GM12878 (cell line): ENCODE results near the gene NOD2. TPM values are rescaled to one million over a fixed set of nuclear protein-coding genes. Genes with fewer than 3 reads are reported as not detected.

Experiments used
- ATF7 ChIP-seq: fragments of 450-650 bp; IDR thresholded peaks from 2 replicates; pipeline ENCODE4 v1.6.1; 2016; ENCODE audit warnings: low read depth, mild to moderate bottlenecking
- CTCF ChIP-seq, 3 experiments: IDR thresholded peaks in 2 of 3; conservative IDR thresholded peaks in 1 of 3; 2 replicates each; pipeline ENCODE4 v1.5.1; 2011; ENCODE audit warnings: low read depth in 3 of 3, low read length in 3 of 3, mild to moderate bottlenecking in 3 of 3, control low read depth in 2 of 3, moderate library complexity in 2 of 3, inconsistent platforms in 1 of 3, mixed read lengths in 1 of 3; ENCODE audit not compliant: control insufficient read depth in 2 of 3, insufficient read depth in 1 of 3; ENCODE audit errors: extremely low read depth in 1 of 3
- ESRRA ChIP-seq: IDR thresholded peaks from 2 replicates; pipeline ENCODE4 v1.6.1; 2012; ENCODE audit warnings: mild to moderate bottlenecking, low read length, improper control_type of control experiment
- EZH2 ChIP-seq: IDR thresholded peaks from 2 replicates; pipeline ENCODE4 v1.6.1; 2012; ENCODE audit warnings: low read depth, mild to moderate bottlenecking, control low read depth, inconsistent platforms, low read length, borderline replicate concordance; ENCODE audit not compliant: control insufficient read depth
- FOXM1 ChIP-seq: IDR thresholded peaks from 2 replicates; pipeline ENCODE4 v1.6.1; 2012; ENCODE audit warnings: low read depth, mild to moderate bottlenecking, inconsistent platforms, low read length, moderate library complexity
- GATAD2B ChIP-seq: fragments of 450-650 bp; conservative IDR thresholded peaks from 2 replicates; pipeline ENCODE4 v1.6.1; 2017; ENCODE audit warnings: low read depth, mild to moderate bottlenecking, moderate library complexity
- HDAC2 ChIP-seq: fragments of 200-600 bp; sonication (generic); IDR thresholded peaks from 2 replicates; pipeline ENCODE4 v1.6.1; 2017
- IRF4 ChIP-seq: IDR thresholded peaks from 2 replicates; pipeline ENCODE4 v1.6.1; 2011; ENCODE audit warnings: low read depth, low read length
- KLF5 ChIP-seq: fragments of 450-650 bp; IDR thresholded peaks from 2 replicates; pipeline ENCODE4 v1.6.1; 2014; ENCODE audit warnings: mild to moderate bottlenecking; ENCODE audit not compliant: partially characterized antibody
- NBN ChIP-seq: fragments of 450-650 bp; IDR thresholded peaks from 2 replicates; pipeline ENCODE4 v1.6.1; 2016
- RBBP5 ChIP-seq: fragments of 200-600 bp; sonication (generic); conservative IDR thresholded peaks from 2 replicates; pipeline ENCODE4 v1.6.1; 2016
- TAF1 ChIP-seq: IDR thresholded peaks from 2 replicates; pipeline ENCODE4 v1.6.1; 2011; ENCODE audit warnings: mild to moderate bottlenecking, low read depth, low read length, borderline replicate concordance
- YY1 ChIP-seq: IDR thresholded peaks from 2 replicates; pipeline ENCODE4 v1.6.1; 2011; ENCODE audit warnings: low read depth, mild to moderate bottlenecking, low read length
- ZBTB40 ChIP-seq: fragments of 450-650 bp; IDR thresholded peaks from 2 replicates; pipeline ENCODE4 v1.6.1; 2016; ENCODE audit warnings: mild to moderate bottlenecking, moderate library complexity, borderline replicate concordance
- ZZZ3 ChIP-seq: IDR thresholded peaks from 2 replicates; pipeline ENCODE4 v1.6.1; 2011; ENCODE audit warnings: low read depth; ENCODE audit not compliant: control insufficient read depth, insufficient read length
- polyA plus RNA-seq, 11 experiments: library from polyadenylated mRNA; depleted of rRNA in 4 of 11; unstranded in 6 of 11; stranded (reverse) in 5 of 11; fragments of >200 nt; fragmentation: Nextera tagmentation in 4 of 11; fragmentation: Illumina TruSeq in 1 of 11; extraction: Ambion mirVana in 4 of 11; extraction: Trizol in 1 of 11; gene quantifications; 1 replicate in 1 of 11; 2 replicates in 10 of 11; pipeline versions ENCODE4 v1.2.1 to v1.2.3, GENCODE V29; 2011 to 2016; ENCODE audit warnings: inconsistent platforms in 2 of 11, missing spikeins in 2 of 11, low read depth in 1 of 11
- total RNA-seq, 4 experiments: library from RNA; depleted of rRNA in 3 of 4; stranded (reverse); fragments of >200 nt in 3 of 4; fragmentation: Illumina TruSeq in 1 of 4; extraction: Trizol in 1 of 4; gene quantifications; 2 replicates each; pipeline versions ENCODE4 v1.2.1 to v1.2.3, GENCODE V29; 2013 to 2021

NOD2 gene
- total and polyA plus RNA-seq, 10 of the 15 experiments (the other 5 are each of a cell fraction or from before 2014, with no cell fraction given) = 1.0 to 18.6 (median 6.7) TPM

GRCh38 chr16:50665128-50665878 lies 28.1 kb upstream of the NOD2 start (continued):
- TF ChIP-seq FOXM1 (0 out of 2 replicates have a peak, but pooled peaks have one; percentile 32), KLF5 (no peak), ZZZ3 (no peak), IRF4 (0 out of 2 replicates have a peak, but pooled peaks have one; percentile 50), ATF7 (no peak), ESRRA (no peak), TAF1 (no peak), NBN (0 out of 2 replicates have a peak, but pooled peaks have one; percentile 37), YY1 (peak; percentile 34; the same call in 1 of the 2 replicates), CTCF (IDR thresholded peaks at IDR 0.05 in 2 of 3, conservative IDR thresholded peaks at IDR 0.05 in 1 of 3; ENCODE audit: control insufficient read depth in 2 of 3, extremely low read depth in 1 of 3, insufficient read depth in 1 of 3, low read depth in 3 of 3, low read length in 3 of 3) (peak; percentile 77 to 91 (median 86)), GATAD2B (0 out of 2 replicates have a peak, but pooled peaks have one; percentile 19), RBBP5 (no peak), EZH2 (no peak), ZBTB40 (no peak), HDAC2 (no peak)
- TF ChIP-seq, all 136 proteins: peak for 15
